ENCODE data around the gene DEDD2. TPM values are rescaled to one million over a fixed set of nuclear protein-coding genes. Genes with fewer than 3 reads are reported as not detected.

Gene DEDD2
- total RNA-seq, 1 donor from 2014 or later = 21.1 TPM

Other genes starting within 250 kb of the DEDD2 start
- gene ATP1A3, start 223.4 kb downstream of the DEDD2 start, total RNA-seq = 2.4 TPM
- 3.2 TPM for gene GRIK5, start 147.5 kb downstream of the DEDD2 start, total RNA-seq
- 14.5 TPM for gene ZNF574, start 141.5 kb downstream of the DEDD2 start, total RNA-seq
- gene POU2F2, start 85.2 kb downstream of the DEDD2 start, total RNA-seq = 2.1 TPM
- gene ZNF526, start 2.6 kb upstream of the DEDD2 start, total RNA-seq = 8.5 TPM
- gene GSK3A, start 24.9 kb upstream of the DEDD2 start, total RNA-seq = 23.6 TPM
- gene ERF, start 37.5 kb upstream of the DEDD2 start, total RNA-seq = 31.1 TPM
- gene CIC, start 51.6 kb upstream of the DEDD2 start, total RNA-seq = 33.7 TPM
- 0.62 TPM for gene PRR19, start 84.5 kb upstream of the DEDD2 start, total RNA-seq
- gene PAFAH1B3, start 84.9 kb upstream of the DEDD2 start, total RNA-seq = 30.3 TPM
- gene TMEM145, start 95.6 kb upstream of the DEDD2 start, total RNA-seq = not detected
- gene MEGF8, start 108.0 kb upstream of the DEDD2 start, total RNA-seq = 27.9 TPM
- gene CNFN, start 172.6 kb upstream of the DEDD2 start, total RNA-seq = 1.6 TPM
- gene LIPE, start 209.7 kb upstream of the DEDD2 start, total RNA-seq = 14.2 TPM
- 2.2 TPM for gene CXCL17, start 225.3 kb upstream of the DEDD2 start, total RNA-seq

All from tongue (tissue), 1 donor.